H1 (cell line): ENCODE results near the gene DES. TPM values are rescaled to one million over a fixed set of nuclear protein-coding genes. Genes with fewer than 3 reads are reported as not detected.
A peak's percentile ranks its signal among the peaks of the same experiment; 100 is the strongest.

ENCODE experiments used
- CTCF ChIA-PET: fragments of 300-600 bp; sonication (Branson Sonifier 250); formaldehyde crosslinking; loops from one replicate; lab custom pipeline; 2021; ENCODE audit not compliant: partially characterized antibody; lab: Charles Lee
- POLR2A ChIA-PET: fragments of 300-600 bp; sonication (Branson Sonifier 250); formaldehyde crosslinking; loops from one replicate; lab custom pipeline; 2021; ENCODE audit warnings: inconsistent platforms; ENCODE audit not compliant: partially characterized antibody; lab: Charles Lee
- DNase-seq, 2 experiments: peaks; one replicate each; pipeline versions ENCODE4 v3.0.0 to v3.0.0-alpha.2; 2010 to 2022; ENCODE audit warnings: low spot score in 2 of 2, low read depth in 1 of 2, mixed read lengths in 1 of 2
- FAIRE-seq: peaks from 2 replicates; lab custom pipeline; 2011; peaks lifted over from hg19 to GRCh38; lab: Jason Lieb, UNC
- H2AFZ ChIP-seq: 2 replicates; pipeline ENCODE4 v1.8.1; 2012; ENCODE audit warnings: low read length, inconsistent platforms
- H2AK5ac ChIP-seq: 2 replicates; pipeline ENCODE4 v1.6.1; 2013; ENCODE audit warnings: low read depth, low read length
- H2BK120ac ChIP-seq: replicated peaks from 2 replicates; pipeline ENCODE3; 2013; ENCODE audit warnings: low read depth, low read length, inconsistent platforms
- H2BK12ac ChIP-seq: 2 replicates; pipeline ENCODE4 v1.6.1; 2013; ENCODE audit warnings: low read depth, low read length
- H2BK15ac ChIP-seq: 2 replicates; pipeline ENCODE4 v1.6.1; 2013; ENCODE audit warnings: low read length
- H2BK20ac ChIP-seq: 2 replicates; pipeline ENCODE4 v1.6.1; 2013; ENCODE audit warnings: low read length
- H2BK5ac ChIP-seq: 2 replicates; pipeline ENCODE4 v1.6.1; 2013; ENCODE audit warnings: low read depth, low read length
- H3K14ac ChIP-seq: 2 replicates; pipeline ENCODE4 v1.6.1; 2013; ENCODE audit warnings: inconsistent platforms; ENCODE audit not compliant: insufficient read length
- H3K18ac ChIP-seq: 2 replicates; pipeline ENCODE4 v1.6.1; 2013; ENCODE audit warnings: low read length; ENCODE audit errors: extremely low read depth
- H3K23ac ChIP-seq: 2 replicates; pipeline ENCODE4 v1.6.1; 2013; ENCODE audit warnings: inconsistent platforms; ENCODE audit not compliant: insufficient read length
- H3K23me2 ChIP-seq: 2 replicates; pipeline ENCODE4 v1.6.1; 2013; ENCODE audit warnings: low read depth, low read length
- H3K27ac ChIP-seq: 2 replicates; pipeline ENCODE4 v1.6.1; 2011; ENCODE audit warnings: low read depth, low read length, inconsistent platforms
- H3K27me3 ChIP-seq, 4 experiments: replicated peaks in 1 of 4; 1 replicate in 1 of 4; 2 replicates in 3 of 4; pipeline versions ENCODE4 v1.6.1 to v1.8.1; 2011 to 2013; ENCODE audit warnings: low read length in 3 of 4, mild to moderate bottlenecking in 3 of 4, inconsistent platforms in 2 of 4, mixed read lengths in 2 of 4, moderate library complexity in 1 of 4; ENCODE audit not compliant: control insufficient read depth in 3 of 4, insufficient read depth in 3 of 4; ENCODE audit errors: extremely low read depth in 1 of 4
- H3K36me3 ChIP-seq, 4 experiments: 2 replicates each; pipeline versions ENCODE4 v1.6.1 to v1.8.1; 2011 to 2013; ENCODE audit warnings: mild to moderate bottlenecking in 4 of 4, low read length in 3 of 4, moderate library complexity in 2 of 4, control low read depth in 1 of 4, inconsistent platforms in 1 of 4; ENCODE audit not compliant: insufficient read depth in 4 of 4, control insufficient read depth in 2 of 4
- H3K4ac ChIP-seq: replicated peaks from 2 replicates; pipeline ENCODE3; 2013; ENCODE audit warnings: low read length, low read depth, mixed read lengths, inconsistent platforms; ENCODE audit not compliant: insufficient read length
- H3K4me1 ChIP-seq, 4 experiments: replicated peaks in 1 of 4; 1 replicate in 1 of 4; 2 replicates in 3 of 4; pipeline versions ENCODE4 v1.6.1 to v1.8.1; 2011 to 2013; ENCODE audit warnings: low read length in 3 of 4, inconsistent platforms in 2 of 4, mixed read lengths in 1 of 4; ENCODE audit not compliant: insufficient read depth in 4 of 4, control insufficient read depth in 3 of 4
- H3K4me2 ChIP-seq, 2 experiments: 2 replicates each; pipeline versions ENCODE4 v1.6.1 to v1.8.1; 2011 to 2013; ENCODE audit warnings: low read depth in 2 of 2, low read length in 2 of 2, control low read depth in 1 of 2, inconsistent platforms in 1 of 2, mild to moderate bottlenecking in 1 of 2; ENCODE audit not compliant: insufficient read depth in 1 of 2
- H3K4me3 ChIP-seq, 4 experiments: fragments of 200-600, 300-600 bp in 1 of 4; sonication (generic), shearing (Covaris generic), sonication (Bioruptor Twin) in 1 of 4; 2 replicates each; pipeline versions ENCODE4 v1.5.1 to v1.8.1; 2011 to 2016; ENCODE audit warnings: low read length in 4 of 4, low read depth in 3 of 4, control low read depth in 2 of 4, inconsistent platforms in 2 of 4, mild to moderate bottlenecking in 2 of 4, mixed read lengths in 1 of 4, moderate library complexity in 1 of 4; ENCODE audit not compliant: insufficient read depth in 2 of 4; ENCODE audit errors: extremely low read depth in 1 of 4
- H3K56ac ChIP-seq: replicated peaks from 2 replicates; pipeline ENCODE3; 2013; ENCODE audit warnings: low read depth, mild to moderate bottlenecking, mixed read lengths, low read length, inconsistent platforms; ENCODE audit not compliant: insufficient read length
- H3K79me1 ChIP-seq: 2 replicates; pipeline ENCODE4 v1.6.1; 2013; ENCODE audit warnings: low read depth, low read length, control low read depth
- H3K79me2 ChIP-seq, 2 experiments: 2 replicates each; pipeline versions ENCODE4 v1.6.1 to v1.8.1; 2012 to 2013; ENCODE audit warnings: low read length in 2 of 2, mild to moderate bottlenecking in 2 of 2, inconsistent platforms in 1 of 2; ENCODE audit not compliant: insufficient read depth in 2 of 2, control insufficient read depth in 1 of 2
- H3K9ac ChIP-seq, 4 experiments: replicated peaks in 1 of 4; 1 replicate in 1 of 4; 2 replicates in 3 of 4; pipeline versions ENCODE4 v1.6.1 to v1.8.1; 2011 to 2013; ENCODE audit warnings: low read depth in 3 of 4, low read length in 3 of 4, control low read depth in 2 of 4, mild to moderate bottlenecking in 2 of 4, moderate library complexity in 2 of 4, inconsistent platforms in 1 of 4; ENCODE audit errors: extremely low read depth in 1 of 4
- H3K9me3 ChIP-seq, 2 experiments: 2 replicates each; pipeline versions ENCODE4 v1.6.1 to v1.8.1; 2012 to 2013; ENCODE audit warnings: mild to moderate bottlenecking in 2 of 2, moderate library complexity in 2 of 2, control low read depth in 1 of 2, inconsistent platforms in 1 of 2, low read depth in 1 of 2, low read length in 1 of 2, mixed read lengths in 1 of 2; ENCODE audit not compliant: insufficient read depth in 2 of 2
- H4K20me1 ChIP-seq, 2 experiments: replicated peaks in 1 of 2; 2 replicates each; pipeline versions ENCODE3 to v1.8.1; 2011 to 2013; ENCODE audit warnings: inconsistent platforms in 2 of 2, low read length in 2 of 2, mild to moderate bottlenecking in 1 of 2; ENCODE audit not compliant: insufficient read depth in 2 of 2, control insufficient read depth in 1 of 2
- H4K5ac ChIP-seq: 2 replicates; pipeline ENCODE4 v1.6.1; 2013; ENCODE audit warnings: low read length, low read depth, mixed read lengths, inconsistent platforms; ENCODE audit not compliant: insufficient read length
- H4K8ac ChIP-seq: 2 replicates; pipeline ENCODE4 v1.8.0; 2013; ENCODE audit warnings: mild to moderate bottlenecking, moderate library complexity, low read length, inconsistent platforms; ENCODE audit not compliant: insufficient read depth; ENCODE audit errors: extremely low read depth
- H4K91ac ChIP-seq: replicated peaks from 2 replicates; pipeline ENCODE3; 2013; ENCODE audit warnings: low read length, mixed read lengths, inconsistent platforms; ENCODE audit not compliant: insufficient read length
- KDM1A ChIP-seq: fragments of 200-600, 300-600 bp; sonication (generic); IDR thresholded peaks from 2 replicates; pipeline ENCODE4 v1.7.1; 2016; ENCODE audit warnings: mild to moderate bottlenecking, low read length, borderline replicate concordance
- SRF ChIP-seq: IDR thresholded peaks from 2 replicates; pipeline ENCODE4 v1.6.1; 2011; ENCODE audit warnings: mild to moderate bottlenecking, low read depth, low read length, moderate library complexity
- WGBS, 2 experiments: shearing (Covaris generic) in 1 of 2; methylation state at CpG; one replicate each; pipeline versions ENCODE4 v1.1.6 to v1.1.7; 2013 to 2015; ENCODE audit warnings: low lambda C conversion rate in 2 of 2, mixed read lengths in 2 of 2, inconsistent platforms in 1 of 2, low coverage in 1 of 2, missing lambda C conversion rate in 1 of 2; ENCODE audit not compliant: insufficient replicate concordance in 2 of 2, insufficient coverage in 1 of 2, insufficient read length in 1 of 2; ENCODE audit errors: extremely low coverage in 1 of 2, missing lambda C conversion rate in 1 of 2; 5-methylcytosine and 5-hydroxymethylcytosine counted together
- polyA plus RNA-seq, 7 experiments: library from polyadenylated mRNA; depleted of rRNA in 3 of 7; stranded (reverse) in 5 of 7; unstranded in 2 of 7; fragments of >200 nt in 5 of 7; fragments of 200-250 nt in 2 of 7; gene quantifications; 1 replicate in 5 of 7; 2 replicates in 1 of 7; 4 replicates in 1 of 7; pipeline versions ENCODE4 v1.2.1 to v1.2.3, GENCODE V29; 2011 to 2013; ENCODE audit warnings: missing spikeins in 2 of 7, mixed read lengths in 2 of 7
- total RNA-seq: library from RNA; stranded (reverse); fragmentation: NEBNext Ultra II Directional; extraction: Animal tissue kit (Norgen Biotek cat#: 25700); gene quantifications from 2 replicates; pipeline ENCODE4 v1.2.1, GENCODE V29; 2021
- TF ChIP-seq, protein P1 (sequence below): IDR thresholded peaks from 2 replicates; pipeline ENCODE4 v1.6.1; 2012; ENCODE audit warnings: inconsistent platforms

DES gene
- total and polyA plus RNA-seq, 2 of the 8 experiments (the other 6 are each of a cell fraction or from before 2014, with no cell fraction given): 1.8 to 4.3 TPM

DNA sequence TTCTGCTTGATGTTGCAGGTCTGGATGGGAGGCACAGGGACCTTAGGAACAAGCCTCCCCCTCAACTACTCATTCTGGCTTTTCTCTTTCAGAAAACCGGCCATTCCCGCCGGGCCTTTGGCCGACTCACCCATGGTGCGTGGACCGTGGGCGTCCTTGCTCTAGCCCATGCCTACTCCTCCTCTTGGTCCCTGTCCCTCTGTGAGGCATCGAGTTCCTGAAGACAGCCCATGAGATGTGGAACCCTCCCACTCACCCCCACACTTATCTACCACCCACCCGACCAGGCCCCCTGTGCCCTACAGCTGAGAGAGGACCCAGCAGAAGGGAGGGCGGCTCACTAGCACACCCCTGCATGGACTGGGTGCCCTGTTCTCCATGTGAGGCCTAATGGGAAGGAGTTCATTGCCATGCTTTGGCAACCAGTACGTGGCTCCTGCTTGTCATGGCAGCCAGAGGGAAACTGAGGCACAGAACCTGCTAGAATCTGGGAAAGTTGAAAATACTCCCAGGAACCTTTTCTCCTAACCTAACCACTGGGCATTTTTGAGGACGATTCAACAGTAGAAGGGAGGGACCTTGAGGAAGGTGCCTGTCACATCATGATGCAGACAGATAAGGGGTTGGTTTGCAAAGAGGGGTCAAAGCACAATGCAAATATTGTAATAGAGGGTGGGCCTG, 25.0 kb downstream of the DES start:
- Histone ChIP-seq H3K4me3 (peak overlapping the region in 1 of 4 experiments; percentile 66; a peak in 2 of 8 replicates), H3K9ac (no peak overlapping the region), H2BK15ac (0 out of 2 replicates have a peak overlapping the region, but pooled peaks have one; percentile 4), H4K91ac (no peak overlapping the region), H3K27ac (no peak overlapping the region), H3K36me3 (no peaks in the 10 kb centered on the region), H2BK5ac (no peak overlapping the region), H3K14ac (no peak overlapping the region), H3K4me2 (peak overlapping the region; percentile 44 to 71), H2BK120ac (no peak overlapping the region), H3K27me3 (peaks cover 6 to 30% (median 24%) of the 10 kb centered on the region in 4 experiments), H3K56ac (no peak overlapping the region), H2AFZ (no peak overlapping the region), H3K18ac (no peak overlapping the region), H3K79me1 (no peaks in the 10 kb centered on the region), H2BK20ac (no peak overlapping the region), H3K9me3 (no peaks in the 10 kb centered on the region), H3K79me2 (no peaks in the 10 kb centered on the region), H4K5ac (no peak overlapping the region), H3K23ac (no peak overlapping the region), H3K23me2 (peaks cover 7% of the 10 kb centered on the region; the same call in 1 of the 2 replicates), H3K4ac (no peak overlapping the region), H4K8ac (no peak overlapping the region), H2BK12ac (peak overlapping the region; percentile 63; the same call in 1 of the 2 replicates), H4K20me1 (peaks cover 0 to 14% of the 10 kb centered on the region in 2 experiments), H3K4me1 (peaks cover 0 to 25% (median 11%) of the 10 kb centered on the region in 4 experiments; a peak in 6 of 7 replicates), H2AK5ac (0 out of 2 replicates have a peak overlapping the region, but pooled peaks have one; percentile 24)
- ChIA-PET POLR2A (interaction anchor here (1.3 to 1.6 kb wide), 3 partner anchors 15 to 41 kb away, joined by 4 to 5 read pairs (median 4); no protein-coding TSS in a partner anchor), CTCF (interaction anchor here (10.2 to 113.1 kb wide), 3 partner anchors 15 to 46 kb away, joined by 186 to 7248 read pairs (median 7248); partner anchors contain the start of genes ASIC4, CHPF, DES and GMPPA)
- FAIRE-seq (no peak), DNase-seq (no peak)
- WGBS, 2 experiments: 79% methylated on average over 11 of the region's 12 CpGs; no CpG with 5 or more reads in 1 of the 2 experiments
- TF ChIP-seq, protein P1, sequence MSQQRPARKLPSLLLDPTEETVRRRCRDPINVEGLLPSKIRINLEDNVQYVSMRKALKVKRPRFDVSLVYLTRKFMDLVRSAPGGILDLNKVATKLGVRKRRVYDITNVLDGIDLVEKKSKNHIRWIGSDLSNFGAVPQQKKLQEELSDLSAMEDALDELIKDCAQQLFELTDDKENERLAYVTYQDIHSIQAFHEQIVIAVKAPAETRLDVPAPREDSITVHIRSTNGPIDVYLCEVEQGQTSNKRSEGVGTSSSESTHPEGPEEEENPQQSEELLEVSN: no peak
- no peak for TF ChIP-seq SRF
- TF ChIP-seq KDM1A: no peak
